DOHH2 (cell line): ENCODE measurements around the gene CHCHD3.

Source experiments
- H3F3A ChIP-seq: fragments of 200-600 bp; sonication (generic), shearing (Covaris generic); 2 replicates; pipeline ENCODE4 v1.6.0; 2016; ENCODE audit warnings: antibody characterized with exemption, mild to moderate bottlenecking; ENCODE audit not compliant: control insufficient read depth, insufficient read depth
- H3K27ac ChIP-seq: fragments of 200-600 bp; sonication (generic); 2 replicates; pipeline ENCODE4 v1.5.1; 2014; ENCODE audit warnings: low read depth, mild to moderate bottlenecking, low read length, moderate library complexity
- H3K27me3 ChIP-seq: fragments of 200-600 bp; sonication (generic); 2 replicates; pipeline ENCODE4 v1.6.1; 2014; ENCODE audit warnings: mild to moderate bottlenecking, low read length, mixed read lengths; ENCODE audit not compliant: control insufficient read depth
- H3K36me3 ChIP-seq: fragments of 200-600 bp; sonication (generic); 2 replicates; pipeline ENCODE4 v1.6.1; 2014; ENCODE audit warnings: mild to moderate bottlenecking, low read length, moderate library complexity, mixed read lengths; ENCODE audit not compliant: control insufficient read depth
- H3K4me1 ChIP-seq: fragments of 200-600 bp; sonication (generic); 2 replicates; pipeline ENCODE4 v1.6.1; 2014; ENCODE audit warnings: mild to moderate bottlenecking, low read length, mixed read lengths; ENCODE audit not compliant: control insufficient read depth
- H3K4me2 ChIP-seq: fragments of 200-600 bp; sonication (generic); 2 replicates; pipeline ENCODE4 v1.6.0; 2014; ENCODE audit warnings: mild to moderate bottlenecking, low read length, moderate library complexity
- H3K4me3 ChIP-seq: fragments of 200-600 bp; sonication (generic); 2 replicates; pipeline ENCODE4 v1.5.1; 2014; ENCODE audit warnings: mild to moderate bottlenecking, low read length, mixed read lengths
- H3K79me2 ChIP-seq: fragments of 200-600 bp; sonication (generic); 2 replicates; pipeline ENCODE4 v1.6.1; 2014; ENCODE audit warnings: mild to moderate bottlenecking, low read length, mixed read lengths; ENCODE audit not compliant: control insufficient read depth
- H3K9me2 ChIP-seq: fragments of 200-600 bp; sonication (generic); replicated peaks from 2 replicates; pipeline ENCODE4 v1.6.1; 2014; ENCODE audit warnings: mild to moderate bottlenecking, low read length, mixed read lengths; ENCODE audit not compliant: control insufficient read depth
- H3K9me3 ChIP-seq: fragments of 200-600 bp; sonication (generic); 2 replicates; pipeline ENCODE4 v1.6.1; 2014; ENCODE audit warnings: antibody characterized with exemption, low read length, mixed read lengths; ENCODE audit not compliant: control insufficient read depth, insufficient read depth
- H4K20me1 ChIP-seq: fragments of 200-600 bp; sonication (generic); 2 replicates; pipeline ENCODE4 v1.6.0; 2014; ENCODE audit warnings: low read depth, mild to moderate bottlenecking, antibody characterized with exemption, low read length, moderate library complexity; ENCODE audit not compliant: control insufficient read depth, insufficient read depth
- CTCF ChIP-seq: fragments of 200-600 bp; sonication (generic); IDR thresholded peaks from one replicate; pipeline ENCODE4 v1.5.1; 2014; ENCODE audit warnings: antibody characterized with exemption, mild to moderate bottlenecking, low read depth, low read length; ENCODE audit not compliant: poor library complexity, severe bottlenecking
- EZH2phosphoT487 ChIP-seq: fragments of 200-600 bp; sonication (generic); IDR thresholded peaks from 2 replicates; pipeline ENCODE4 v1.6.1; 2017; ENCODE audit warnings: borderline replicate concordance, mild to moderate bottlenecking, antibody characterized with exemption, low read length, moderate library complexity, mixed read lengths

Gene CHCHD3

GRCh38 chr7:133001727-133002126 is 80.2 kb downstream of the CHCHD3 start:
- H3K4me1 ChIP-seq = no peaks in the 10 kb centered on the region
- peaks cover 2% of the 10 kb centered on the region; the same call in 1 of the 2 replicates for H3K9me2 ChIP-seq
- H3K4me2 ChIP-seq = no peak overlapping the region
- peaks cover 63% of the 10 kb centered on the region for H3K79me2 ChIP-seq
- H3K36me3 ChIP-seq = no peaks in the 10 kb centered on the region
- H3F3A ChIP-seq = no peaks in the 10 kb centered on the region
- H3K27me3 ChIP-seq = no peaks in the 10 kb centered on the region
- H4K20me1 ChIP-seq = peaks cover 4% of the 10 kb centered on the region; the same call in 1 of the 2 replicates
- no peaks in the 10 kb centered on the region for H3K9me3 ChIP-seq
- TF ChIP-seq EZH2phosphoT487 = no peak
- TF ChIP-seq CTCF = no peak
- no peak overlapping the region for H3K27ac ChIP-seq
- H3K4me3 ChIP-seq = no peak overlapping the region

GRCh38 chr7:132999845-133000244 is 82.0 kb downstream of the CHCHD3 start:
- no peaks in the 10 kb centered on the region for H3F3A ChIP-seq
- peaks cover 4% of the 10 kb centered on the region; the same call in 1 of the 2 replicates for H4K20me1 ChIP-seq
- no peak overlapping the region for H3K4me2 ChIP-seq
- no peaks in the 10 kb centered on the region for H3K36me3 ChIP-seq
- H3K9me3 ChIP-seq = no peaks in the 10 kb centered on the region
- H3K27me3 ChIP-seq = no peaks in the 10 kb centered on the region
- peaks cover 2% of the 10 kb centered on the region; the same call in 1 of the 2 replicates for H3K9me2 ChIP-seq
- H3K79me2 ChIP-seq = peaks cover 80% of the 10 kb centered on the region
- no peak overlapping the region for H3K27ac ChIP-seq
- no peaks in the 10 kb centered on the region for H3K4me1 ChIP-seq
- TF ChIP-seq CTCF = no peak
- no peak for TF ChIP-seq EZH2phosphoT487
- no peak overlapping the region for H3K4me3 ChIP-seq

GRCh38 chr7:132998763-132999162 is 83.1 kb downstream of the CHCHD3 start:
- Histone ChIP-seq H4K20me1 (peaks cover 4% of the 10 kb centered on the region; the same call in 1 of the 2 replicates), H3K4me3 (no peak overlapping the region), H3K27me3 (no peaks in the 10 kb centered on the region), H3F3A (no peaks in the 10 kb centered on the region), H3K9me3 (no peaks in the 10 kb centered on the region), H3K36me3 (no peaks in the 10 kb centered on the region), H3K79me2 (peaks cover 87% of the 10 kb centered on the region), H3K27ac (no peak overlapping the region), H3K9me2 (peaks cover 2% of the 10 kb centered on the region; the same call in 1 of the 2 replicates), H3K4me1 (no peaks in the 10 kb centered on the region), H3K4me2 (no peak overlapping the region)
- TF ChIP-seq CTCF = no peak
- TF ChIP-seq EZH2phosphoT487 = no peak
